Mesothelial cell of epicardium (in vitro differentiated cells): ENCODE results near the gene HNRNPM. TPM values are rescaled to one million over a fixed set of nuclear protein-coding genes. Genes with fewer than 3 reads are reported as not detected.

ENCODE experiments used
- DNase-seq, 2 experiments: peaks; one replicate each; pipeline ENCODE4 v3.0.0; 2021; ENCODE audit warnings: low spot score in 2 of 2; ENCODE audit not compliant: unreplicated experiment in 2 of 2
- H3K27ac Mint-ChIP-seq: 2 replicates; pipeline ENCODE4 v1.8.0; 2021; ENCODE audit warnings: mixed read lengths
- H3K27me3 Mint-ChIP-seq: 2 replicates; pipeline ENCODE4 v1.8.0; 2021; ENCODE audit warnings: low read depth, mixed read lengths
- H3K36me3 Mint-ChIP-seq: 2 replicates; pipeline ENCODE4 v1.8.0; 2021; ENCODE audit warnings: mixed read lengths
- H3K4me1 Mint-ChIP-seq: 2 replicates; pipeline ENCODE4 v1.8.0; 2021; ENCODE audit warnings: mixed read lengths
- H3K4me3 Mint-ChIP-seq: 2 replicates; pipeline ENCODE4 v1.8.0; 2021; ENCODE audit warnings: mild to moderate bottlenecking, moderate library complexity, mixed read lengths
- H3K9me3 Mint-ChIP-seq: 2 replicates; pipeline ENCODE4 v1.8.0; 2021; ENCODE audit warnings: mixed read lengths
- CTCF ChIP-seq: fragments of 200-600 bp; sonication (generic); IDR thresholded peaks from one replicate; pipeline ENCODE4 v1.5.0; 2021; ENCODE audit warnings: antibody characterized with exemption; ENCODE audit not compliant: unreplicated experiment
- total RNA-seq: library from RNA; stranded (reverse); gene quantifications from 3 replicates; pipeline ENCODE4 v1.2.1, GENCODE V29; 2021

Gene HNRNPM
- total RNA-seq, 1 donor from 2014 or later = 249 TPM

- Mint-ChIP-seq H3K9me3 (no peaks in the 10 kb centered on the region), H3K4me3 (no peak overlapping the region), H3K4me1 (peaks cover 6% of the 10 kb centered on the region), H3K27me3 (no peaks in the 10 kb centered on the region), H3K27ac (no peak overlapping the region), H3K36me3 (peaks cover 65% of the 10 kb centered on the region)
- DNase-seq = no peak
- no peak for TF ChIP-seq CTCF
Observed at GRCh38 chr19:8468761-8469373, 24.1 kb downstream of the HNRNPM start.

- no peak for DNase-seq
- peaks cover 67% of the 10 kb centered on the region for H3K36me3 Mint-ChIP-seq
- peaks cover 6% of the 10 kb centered on the region for H3K4me1 Mint-ChIP-seq
Observed at GRCh38 chr19:8469613-8470368, 25.0 kb downstream of the HNRNPM start.

GRCh38 chr19:8473648-8474476, 29.1 kb downstream of the HNRNPM start:
- H3K36me3 Mint-ChIP-seq = peaks cover 50% of the 10 kb centered on the region
- no peak for TF ChIP-seq CTCF
- no peaks in the 10 kb centered on the region for H3K27me3 Mint-ChIP-seq
- H3K27ac Mint-ChIP-seq = no peak overlapping the region
- peaks cover 6% of the 10 kb centered on the region for H3K4me1 Mint-ChIP-seq
- no peaks in the 10 kb centered on the region for H3K9me3 Mint-ChIP-seq
- no peak overlapping the region for H3K4me3 Mint-ChIP-seq
- no peak for DNase-seq

More at GRCh38 chr19:8469613-8470368, 25.0 kb downstream of the HNRNPM start:
- no peaks in the 10 kb centered on the region for H3K9me3 Mint-ChIP-seq
- H3K4me3 Mint-ChIP-seq = no peak overlapping the region
- H3K27me3 Mint-ChIP-seq = no peaks in the 10 kb centered on the region
- no peak for TF ChIP-seq CTCF
- no peak overlapping the region for H3K27ac Mint-ChIP-seq

GRCh38 chr19:8475005-8475404, 30.2 kb downstream of the HNRNPM start:
- Mint-ChIP-seq H3K36me3 (peaks cover 40% of the 10 kb centered on the region), H3K27ac (peak overlapping the region; percentile 25), H3K4me1 (no peaks in the 10 kb centered on the region), H3K9me3 (no peaks in the 10 kb centered on the region), H3K27me3 (no peaks in the 10 kb centered on the region), H3K4me3 (no peak overlapping the region)
- no peak for TF ChIP-seq CTCF
- no peak for DNase-seq

- peaks cover 31% of the 10 kb centered on the region for H3K36me3 Mint-ChIP-seq
- no peak overlapping the region for H3K4me3 Mint-ChIP-seq
- TF ChIP-seq CTCF = no peak
- H3K27ac Mint-ChIP-seq = no peak overlapping the region
- no peak for DNase-seq
- H3K9me3 Mint-ChIP-seq = no peaks in the 10 kb centered on the region
- no peaks in the 10 kb centered on the region for H3K27me3 Mint-ChIP-seq
- no peaks in the 10 kb centered on the region for H3K4me1 Mint-ChIP-seq
Observed at GRCh38 chr19:8476524-8476923, 31.7 kb downstream of the HNRNPM start.
